HCT116 (cell line): ENCODE results near the gene FBXL2.

Experiments
- CEBPB ChIP-seq: IDR thresholded peaks from 2 replicates; pipeline ENCODE4 v1.6.1; 2012; ENCODE audit warnings: low read depth
- CTCF ChIP-seq, 3 experiments: fragments of 200-600 bp in 1 of 3; sonication (generic) in 1 of 3; IDR thresholded peaks in 2 of 3; conservative IDR thresholded peaks in 1 of 3; 2 replicates each; pipeline ENCODE4 v1.5.1; 2012 to 2017; ENCODE audit warnings: low read depth in 2 of 3, low read length in 2 of 3, antibody characterized with exemption in 1 of 3, borderline replicate concordance in 1 of 3, control low read depth in 1 of 3, mild to moderate bottlenecking in 1 of 3, mixed read lengths in 1 of 3, mixed run types in 1 of 3, moderate library complexity in 1 of 3; ENCODE audit not compliant: insufficient read depth in 1 of 3
- EGR1 ChIP-seq: IDR thresholded peaks from 2 replicates; pipeline ENCODE4 v1.6.1; 2012; ENCODE audit warnings: low read depth
- ELF1 ChIP-seq: IDR thresholded peaks from 2 replicates; pipeline ENCODE4 v1.6.1; 2012; ENCODE audit warnings: low read depth, borderline replicate concordance
- EZH2 ChIP-seq: fragments of 200-600 bp; sonication (generic); IDR thresholded peaks from 2 replicates; pipeline ENCODE4 v1.6.1; 2017; ENCODE audit warnings: antibody characterized with exemption, mixed run types
- EZH2phosphoT487 ChIP-seq: fragments of 200-600 bp; IDR thresholded peaks from 2 replicates; pipeline ENCODE4 v1.6.1; 2018; ENCODE audit warnings: antibody characterized with exemption, borderline replicate concordance
- JUND ChIP-seq: IDR thresholded peaks from 2 replicates; pipeline ENCODE4 v1.6.1; 2012
- POLR2A ChIP-seq: IDR thresholded peaks from 2 replicates; pipeline ENCODE4 v1.7.0; 2011; ENCODE audit warnings: borderline replicate concordance; ENCODE audit not compliant: insufficient read depth, insufficient read length; ENCODE audit errors: extremely low read depth
- POLR2AphosphoS5 ChIP-seq: IDR thresholded peaks from 2 replicates; pipeline ENCODE4 v1.6.1; 2011; ENCODE audit warnings: mild to moderate bottlenecking, low read depth, low read length, moderate library complexity
- SRF ChIP-seq: IDR thresholded peaks from 2 replicates; pipeline ENCODE4 v1.6.1; 2012; ENCODE audit warnings: low read depth
- TCF7L2 ChIP-seq: IDR thresholded peaks from 2 replicates; pipeline ENCODE4 v1.7.0; 2011; ENCODE audit warnings: borderline replicate concordance, inconsistent platforms; ENCODE audit not compliant: insufficient read depth, insufficient read length; ENCODE audit errors: extremely low read depth
- ZFX ChIP-seq: fragments of 450-650 bp; IDR thresholded peaks from 2 replicates; pipeline ENCODE4 v1.6.1; 2017
- ZNF274 ChIP-seq: fragments of 200-500 bp; sonication (Bioruptor generic); IDR thresholded peaks from 2 replicates; pipeline ENCODE4 v1.6.1; 2014; ENCODE audit warnings: mild to moderate bottlenecking, low read depth, low read length, inconsistent platforms

- TF ChIP-seq CTCF (IDR thresholded peaks at IDR 0.05 in 2 of 3, conservative IDR thresholded peaks at IDR 0.05 in 1 of 3; ENCODE audit: borderline replicate concordance in 1 of 3, insufficient read depth in 1 of 3, low read depth in 2 of 3, low read length in 2 of 3) (no peak), TCF7L2 (no peak), CEBPB (no peak), ZNF274 (no peak), POLR2A (no peak), POLR2AphosphoS5 (no peak), ZFX (no peak), SRF (no peak), JUND (no peak), EZH2phosphoT487 (no peak), ELF1 (no peak), EZH2 (no peak), EGR1 (no peak)
Observed at GRCh38 chr3:33388374-33389100, 111.3 kb downstream of the FBXL2 start.
